Measurements from ENCODE around the gene RBM47.

- TF ChIP-seq CTCF (IDR thresholded peaks at IDR 0.05) (no peak), POLR2AphosphoS5 (IDR thresholded peaks at IDR 0.05) (no peak), POLR2A (IDR thresholded peaks at IDR 0.05) (no peak)
These were observed 35.1 kb downstream of the RBM47 start for GRCh38 chr4:40594261-40595178.
